Islet precursor cell (in vitro differentiated cells): ENCODE results near the gene SNX5.

Source experiments
- DNase-seq: peaks from one replicate; pipeline ENCODE4 v3.0.0-alpha.2; 2018

SNX5 gene

DNA sequence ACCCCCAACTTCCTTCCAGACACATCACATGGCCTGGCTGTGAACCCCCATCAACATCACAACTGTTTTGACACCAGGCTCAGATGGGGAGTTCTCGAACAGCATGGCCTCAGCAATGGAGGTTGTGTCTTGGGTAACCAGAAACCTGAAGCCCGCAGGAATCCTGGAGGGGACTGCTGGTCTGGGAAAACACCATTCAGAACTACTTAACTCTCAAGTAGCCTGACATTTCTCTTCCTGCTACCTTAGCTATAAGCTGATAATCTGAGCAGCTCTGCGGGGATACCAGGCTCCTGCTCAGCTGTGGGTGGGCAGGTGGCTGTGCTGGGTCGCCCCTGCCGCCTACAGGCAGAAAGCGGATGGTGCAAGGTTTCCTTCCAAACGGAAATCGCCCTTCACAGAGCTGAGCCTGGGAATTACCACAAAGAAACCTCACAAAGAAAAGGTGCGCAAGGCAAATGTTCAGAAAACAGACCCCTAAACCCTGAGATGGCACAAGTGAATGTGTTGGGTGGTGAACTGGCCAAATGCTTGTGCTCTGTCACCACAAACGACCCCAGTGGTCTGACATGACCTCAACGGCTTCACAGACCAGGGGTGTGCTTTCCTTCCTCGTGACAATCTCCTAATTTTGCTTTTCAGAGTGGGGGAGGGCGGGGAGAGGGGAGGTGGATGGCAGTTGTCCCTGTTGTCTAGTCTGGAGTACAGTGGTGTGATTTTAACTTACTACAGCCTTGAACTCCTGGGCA, 29.5 kb downstream of the SNX5 start:
- DNase-seq, result peak; percentile 85

DNA sequence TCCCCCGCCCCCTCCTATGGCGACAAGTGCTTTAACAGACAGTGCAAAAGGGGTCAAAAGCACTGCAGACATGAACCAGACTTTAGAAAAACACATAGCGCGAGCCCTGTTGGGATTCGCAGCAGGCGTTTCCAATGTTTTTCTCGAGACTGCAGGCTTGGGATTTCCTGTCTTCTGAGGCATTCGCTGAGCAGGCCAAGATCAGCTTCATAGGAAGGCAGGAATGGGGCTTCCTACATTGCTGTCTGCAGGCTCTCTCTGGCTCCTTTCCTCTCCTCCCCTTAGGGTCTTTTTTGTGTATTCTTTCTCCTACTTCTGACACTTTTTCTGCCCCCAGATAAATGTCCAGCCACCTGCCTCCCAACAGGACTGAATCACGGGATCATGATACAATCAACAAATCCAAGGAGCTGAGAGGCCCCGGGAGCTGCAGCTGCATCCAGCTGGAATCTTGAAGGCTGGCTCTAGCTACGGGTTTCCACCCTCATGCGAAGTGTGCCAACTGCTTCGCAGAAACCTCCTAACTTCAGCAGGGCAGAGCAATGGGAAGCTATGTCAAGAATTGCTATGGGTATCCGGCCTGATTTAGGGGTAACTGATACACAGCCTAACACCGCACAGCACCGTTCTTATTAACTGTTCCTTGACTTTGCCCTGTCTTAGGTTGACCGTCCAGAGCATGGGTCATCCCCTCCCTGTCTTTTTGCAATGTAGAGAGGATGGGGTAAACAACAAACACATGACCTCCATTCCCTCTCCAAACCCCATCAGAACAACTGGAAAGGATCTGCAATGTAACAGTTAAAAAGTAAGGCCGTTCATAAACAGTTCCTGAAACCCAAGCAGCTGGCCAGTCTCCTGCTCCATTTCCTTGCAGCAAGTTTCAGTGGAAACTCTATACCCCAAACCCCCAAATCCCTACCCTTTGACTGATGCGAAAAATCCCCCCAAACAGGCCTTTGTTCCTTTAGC, 31.5 kb downstream of the SNX5 start:
- no peak for DNase-seq

DNA sequence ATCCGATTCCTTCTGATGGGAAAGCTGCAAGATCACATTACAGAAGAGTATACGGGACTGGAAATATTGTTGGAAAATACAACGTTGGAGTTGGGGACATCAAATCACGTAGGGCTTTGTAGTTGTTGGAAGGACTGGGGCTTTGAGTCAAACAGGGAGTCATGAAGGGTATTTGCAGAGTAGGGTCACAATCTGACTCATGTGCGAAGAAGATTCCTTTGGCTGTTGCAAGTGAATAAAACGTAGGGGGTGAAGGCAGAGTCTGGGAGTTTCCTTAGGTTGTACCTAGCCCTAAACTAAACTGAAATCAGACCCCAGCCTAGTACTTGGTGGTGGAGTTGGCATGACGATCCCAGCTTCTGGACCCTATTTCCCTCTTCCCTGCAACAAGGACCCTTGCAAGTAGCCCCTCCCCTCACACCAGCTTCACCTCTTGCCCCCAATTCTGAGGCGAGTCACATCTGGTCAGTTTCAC, 32.3 kb downstream of the SNX5 start:
- DNase-seq, result no peak

DNA sequence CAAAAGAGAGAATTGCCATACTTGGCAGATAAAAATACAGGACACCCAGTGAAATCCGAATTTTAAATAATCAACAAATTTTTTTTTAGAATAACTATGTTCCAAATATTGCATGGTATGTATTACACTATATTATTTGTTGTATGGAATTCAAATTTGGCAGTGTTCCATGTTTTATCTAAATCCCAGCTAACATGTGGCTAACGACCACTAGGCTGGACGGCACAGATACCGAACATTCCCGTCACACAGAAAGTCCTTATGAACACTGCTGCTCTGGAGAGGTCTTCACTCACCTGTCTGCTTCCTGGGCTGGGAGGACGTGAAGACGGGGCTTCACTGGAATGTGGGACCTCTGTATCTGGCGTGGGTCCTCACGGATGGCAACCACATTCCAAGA, 32.8 kb downstream of the SNX5 start:
- no peak for DNase-seq

DNA sequence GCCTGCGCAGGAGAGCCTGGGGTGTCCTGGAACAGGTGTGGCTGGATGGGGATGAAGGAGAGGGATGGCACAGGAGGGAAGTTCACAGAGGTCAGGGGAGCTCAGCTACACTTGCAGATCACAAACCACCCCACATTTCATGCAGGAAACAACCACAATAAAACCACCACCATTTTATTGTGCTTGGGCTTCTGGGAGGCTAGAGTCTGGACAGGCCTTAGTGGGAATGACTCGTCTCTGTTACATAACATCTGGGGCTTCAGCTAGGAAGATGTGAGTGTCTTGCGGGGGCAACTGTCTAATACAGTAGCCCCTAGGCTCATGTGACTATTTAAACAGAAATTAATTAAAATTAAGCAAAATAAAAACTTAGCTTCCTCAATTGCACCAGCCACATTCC, 33.4 kb downstream of the SNX5 start:
- DNase-seq, result no peak

DNA sequence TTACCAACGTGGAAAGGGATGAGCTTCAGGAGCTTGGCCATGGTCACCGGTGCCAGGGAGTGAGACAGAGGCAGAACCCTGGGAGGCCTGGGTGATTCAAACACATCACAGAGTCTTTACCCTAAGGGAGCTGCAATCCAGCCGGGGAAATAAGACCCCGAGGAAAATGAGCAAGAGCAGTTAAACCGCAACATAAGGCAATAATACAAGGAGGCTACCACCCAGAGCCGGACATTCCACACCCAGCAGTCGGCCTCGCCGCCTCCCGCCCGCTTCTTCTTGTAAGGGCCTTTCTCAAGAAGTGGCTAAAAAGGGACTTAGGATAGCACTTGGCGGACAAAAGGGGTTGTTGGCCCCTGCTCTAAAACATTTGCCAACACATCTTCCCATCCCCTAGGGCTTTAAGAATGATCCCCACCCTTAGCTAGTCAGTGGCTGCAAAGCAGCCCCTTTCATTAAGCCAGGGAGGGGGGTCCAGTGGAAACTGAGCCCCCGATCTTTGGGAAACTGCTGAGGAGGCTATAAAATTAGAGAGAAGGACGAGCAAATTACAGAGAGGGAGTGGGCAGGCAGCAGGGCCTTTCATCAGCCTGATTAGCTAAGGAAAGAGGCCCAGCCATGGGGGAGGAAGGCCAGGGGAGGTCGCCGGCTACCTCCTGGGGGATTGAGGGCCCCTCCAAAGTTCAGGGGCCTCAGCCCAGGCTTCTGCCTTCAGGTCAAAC, 34.3 kb downstream of the SNX5 start:
- DNase-seq, result no peak

DNA sequence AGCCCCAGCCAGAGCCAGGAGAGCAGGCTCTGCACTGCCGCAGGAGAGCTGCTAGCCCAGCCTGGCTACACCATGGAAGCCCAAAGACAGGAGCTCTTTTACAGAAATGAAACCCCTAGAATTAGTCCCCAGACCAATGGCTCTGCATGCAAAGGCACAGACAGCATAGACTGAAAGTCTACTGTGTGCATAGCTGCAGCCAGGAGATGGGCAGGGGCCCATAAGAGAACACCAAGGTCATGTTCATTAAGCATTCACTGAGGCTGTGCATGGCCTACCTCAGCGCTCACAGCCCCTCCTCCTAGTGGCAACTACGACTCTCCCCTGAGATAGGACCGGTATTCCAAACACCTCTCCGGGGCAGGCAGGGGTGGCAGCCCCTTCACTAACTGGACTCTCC, 34.9 kb downstream of the SNX5 start:
- no peak for DNase-seq

DNA sequence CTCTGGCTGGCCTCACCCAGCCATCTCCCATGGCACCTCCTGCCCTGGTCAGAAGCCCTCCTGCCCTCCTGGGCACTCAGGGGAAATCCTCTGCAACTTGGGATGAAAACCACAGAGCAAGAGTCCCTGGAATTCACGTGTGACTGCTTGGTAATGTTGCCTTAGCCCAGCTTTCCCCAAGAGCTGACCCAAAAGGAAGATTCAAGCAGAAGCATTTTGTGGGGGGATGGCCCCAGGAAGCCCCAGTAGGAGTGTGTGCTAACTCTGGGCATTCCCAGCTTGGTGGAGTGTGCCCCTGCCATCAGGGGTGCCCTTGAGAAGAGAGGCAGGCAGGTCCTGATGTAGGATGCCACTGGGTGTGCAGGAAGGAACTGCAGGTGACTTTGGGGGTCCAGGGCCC, 35.5 kb downstream of the SNX5 start:
- no peak for DNase-seq

- no peak for DNase-seq
Measured at GRCh38 chr20:17932396-17932795, 36.2 kb downstream of the SNX5 start.

DNA sequence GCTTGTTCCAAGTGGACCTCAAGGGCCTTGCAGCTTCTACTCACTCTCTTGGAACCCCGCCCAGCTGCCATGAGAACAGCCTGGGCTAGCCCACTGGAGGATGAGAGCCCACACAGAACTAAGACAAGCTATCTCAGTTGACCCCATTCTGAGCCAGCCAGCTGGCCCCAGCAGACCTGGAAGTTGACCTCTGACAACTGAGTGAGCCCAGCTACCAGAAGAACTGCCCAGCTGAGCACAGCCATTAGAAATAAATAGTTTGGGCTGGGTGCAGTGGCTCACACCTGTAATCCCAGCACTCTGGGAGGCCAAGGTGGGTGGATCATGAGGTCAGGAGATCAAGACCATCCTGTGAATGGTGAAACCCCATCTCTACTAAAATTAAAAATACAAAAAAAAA, 37.1 kb downstream of the SNX5 start:
- no peak for DNase-seq

DNA sequence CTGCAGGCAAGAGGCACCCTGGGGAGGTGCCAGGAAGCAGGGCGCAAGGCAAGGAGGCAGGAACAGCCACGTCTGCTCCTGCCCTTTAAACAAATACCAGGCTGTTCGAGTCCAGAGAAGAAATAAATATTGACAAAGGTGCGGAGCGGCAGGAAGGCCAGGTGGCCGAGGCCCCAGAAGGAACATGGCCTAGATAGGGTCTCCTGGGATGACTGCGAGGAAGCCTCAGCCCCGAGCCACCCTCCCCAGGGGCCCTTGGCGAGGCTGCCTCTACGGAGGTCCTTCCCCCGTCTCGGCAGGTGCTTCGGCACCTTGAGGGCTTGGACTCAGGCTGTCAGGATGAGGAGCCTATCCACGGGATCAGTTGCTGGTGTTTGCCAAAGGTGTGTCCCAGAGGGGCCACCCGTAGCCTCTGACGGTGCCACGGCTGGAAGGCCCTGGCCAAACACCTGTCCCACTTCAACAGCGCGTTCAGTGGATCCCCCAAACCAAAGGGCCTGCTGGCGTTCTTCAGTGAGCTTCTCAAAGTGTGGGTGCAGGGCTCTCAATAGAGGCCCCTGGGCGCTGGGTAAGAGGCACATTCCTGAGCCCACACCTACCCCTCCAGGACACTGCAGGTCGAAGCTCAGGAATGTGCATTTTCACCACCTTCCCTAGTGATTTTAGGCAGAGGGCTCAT, 39.8 kb downstream of the SNX5 start:
- DNase-seq, result no peak

- no peak for DNase-seq
Measured at GRCh38 chr20:17928211-17928611, 40.4 kb downstream of the SNX5 start.

GRCh38 chr20:17925940-17926300, 42.7 kb downstream of the SNX5 start:
- DNase-seq, result no peak

- DNase-seq, result no peak
Measured at GRCh38 chr20:17925141-17925939, 43.3 kb downstream of the SNX5 start.

DNA sequence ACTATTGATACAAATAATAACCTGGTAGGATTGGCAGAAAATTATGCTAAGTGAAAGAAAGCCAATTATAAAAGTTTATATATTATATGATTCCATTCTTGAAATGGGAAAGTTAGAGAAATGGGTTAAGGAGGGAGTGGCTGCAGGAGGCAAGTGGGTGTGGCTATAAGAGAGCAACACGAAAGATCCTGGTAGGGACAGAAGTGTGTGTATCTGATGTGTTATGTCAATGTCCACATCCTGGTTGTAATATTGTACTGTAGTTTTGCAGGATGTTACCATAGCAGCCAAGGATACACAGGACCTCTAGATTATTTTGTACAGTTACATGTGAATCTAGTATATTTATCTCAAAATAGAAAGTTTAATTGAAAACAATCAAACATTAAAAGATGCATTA, 46.8 kb downstream of the SNX5 start:
- DNase-seq, result no peak

DNA sequence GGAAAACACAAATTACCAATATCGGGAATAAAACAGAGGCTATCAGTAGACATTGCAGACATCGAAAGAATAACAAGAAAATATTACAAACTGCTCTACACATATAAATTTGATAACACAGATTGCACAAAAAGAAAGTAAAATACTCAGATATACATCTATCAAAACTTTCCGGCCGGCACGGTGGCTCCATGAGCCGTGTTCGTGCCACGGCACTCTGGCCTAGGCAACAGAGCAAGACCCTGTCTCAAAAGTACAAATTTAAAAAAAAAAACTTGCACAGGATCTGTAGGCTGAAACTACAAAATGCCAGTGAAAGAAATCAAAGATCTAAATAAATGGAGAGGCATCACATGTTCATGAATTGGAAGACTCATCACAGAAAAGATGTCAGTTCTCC, 49.4 kb downstream of the SNX5 start:
- DNase-seq, result no peak

DNA sequence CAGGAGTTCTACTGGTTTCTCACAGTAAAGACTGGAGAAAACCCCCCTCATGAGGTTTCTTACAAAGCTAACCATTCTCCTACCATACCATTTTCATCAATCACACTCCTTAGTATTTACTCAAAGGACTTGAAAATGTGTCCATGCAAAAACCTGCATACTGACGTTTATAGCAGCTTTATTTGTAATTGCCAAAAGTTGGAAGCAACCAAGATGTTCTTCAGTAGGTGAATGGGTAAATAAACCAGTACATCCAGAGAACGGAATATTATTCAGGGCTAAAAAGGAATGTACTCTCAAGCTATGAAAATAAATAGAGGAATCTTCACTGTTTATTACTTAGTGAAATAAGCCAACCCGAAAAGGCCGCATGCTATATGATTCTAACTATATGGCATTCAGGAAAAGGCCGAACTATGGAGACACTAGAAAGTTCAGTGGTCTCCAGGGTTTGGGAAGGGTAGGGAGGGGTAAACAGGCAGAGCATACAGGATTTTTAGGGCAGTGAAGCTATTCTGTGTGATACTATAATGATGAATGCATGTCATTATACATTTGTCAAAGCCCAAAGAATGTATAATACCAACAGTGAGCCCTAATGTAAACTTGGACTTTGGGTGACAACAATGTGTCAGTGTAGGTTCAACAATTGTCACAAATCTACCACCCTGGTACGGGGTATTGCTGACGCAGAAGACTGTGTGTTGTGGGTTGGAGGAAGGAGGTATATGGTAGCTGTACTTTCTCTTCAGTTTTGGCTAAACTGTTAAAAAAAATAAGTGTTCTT, 50.6 kb downstream of the SNX5 start:
- DNase-seq, result no peak

- no peak for DNase-seq
Measured at GRCh38 chr20:17916433-17916891, 52.1 kb downstream of the SNX5 start.

DNA sequence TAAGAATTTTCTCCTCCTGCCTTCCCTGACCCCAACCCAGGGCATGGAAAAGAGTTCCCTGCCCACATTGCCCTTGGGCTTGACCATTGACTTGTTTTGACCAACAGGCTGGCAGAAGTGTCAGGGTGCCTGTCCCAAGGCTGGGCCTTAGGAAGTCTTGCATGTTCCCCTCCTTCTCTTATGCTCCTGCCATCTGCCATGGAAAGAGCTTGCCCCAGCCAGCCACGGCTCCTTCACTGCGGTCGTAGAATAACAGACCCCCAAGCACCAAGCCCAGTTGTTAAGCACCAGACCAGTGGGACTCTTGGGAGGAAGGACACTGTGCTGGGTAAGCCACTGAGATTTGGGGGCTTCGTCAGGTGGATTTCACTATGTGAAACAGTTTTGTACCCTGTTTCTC, 53.6 kb downstream of the SNX5 start:
- no peak for DNase-seq

- no peak for DNase-seq
Measured at GRCh38 chr20:17912916-17913315, 55.7 kb downstream of the SNX5 start.

DNA sequence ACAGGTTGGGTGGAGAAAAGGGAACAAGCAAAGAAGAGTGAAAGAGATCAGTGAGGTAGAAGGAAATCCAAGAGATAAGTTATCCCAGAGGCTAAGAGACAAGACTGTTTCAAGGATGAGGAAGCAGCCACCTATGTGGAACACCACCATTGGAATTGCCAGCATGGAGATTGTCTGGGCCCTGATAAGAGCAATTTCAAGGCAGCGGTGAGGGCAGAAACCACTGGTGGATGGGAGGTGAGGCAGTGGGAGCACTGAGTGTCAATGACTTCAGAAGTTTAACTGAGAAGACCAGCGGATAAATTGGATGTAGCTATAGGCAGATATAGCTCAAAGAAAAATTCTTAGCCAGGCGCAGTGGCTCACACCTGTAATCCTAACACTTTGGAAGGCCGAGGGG, 56.7 kb downstream of the SNX5 start:
- no peak for DNase-seq
